GM18861 (cell line): ENCODE measurements around the gene BRMS1.
A peak's percentile ranks its signal among the peaks of the same experiment; 100 is the strongest.
"Not testable (repeated sequence)": the region's sequence is repeated elsewhere in the genome, so short reads cannot be mapped to it uniquely, and the experiment has no call there.

Source experiments
- ATAC-seq: cut with Tn5 transposase; IDR thresholded peaks from one replicate; pipeline ENCODE4 v1.9.1; 2021; ENCODE audit not compliant: unreplicated experiment

Gene BRMS1

GRCh38 chr11:66363805-66364535, 19.1 kb upstream of the BRMS1 start:
- no peak for ATAC-seq

GRCh38 chr11:66363187-66363601, 18.3 kb upstream of the BRMS1 start:
- ATAC-seq: no peak

GRCh38 chr11:66362481-66363147, 17.7 kb upstream of the BRMS1 start:
- ATAC-seq: no peak

- ATAC-seq: no peak
These were observed 16.6 kb upstream of the BRMS1 start for GRCh38 chr11:66361502-66361941.

- ATAC-seq: no peak
These were observed 15.6 kb upstream of the BRMS1 start for GRCh38 chr11:66360406-66361073.

GRCh38 chr11:66359662-66360087, 14.8 kb upstream of the BRMS1 start:
- no peak for ATAC-seq

- not testable (repeated sequence) for ATAC-seq
These were observed 5.8 kb upstream of the BRMS1 start for GRCh38 chr11:66350560-66351235.

GRCh38 chr11:66349084-66349386, 4.1 kb upstream of the BRMS1 start:
- ATAC-seq: no peak

- ATAC-seq: no peak
These were observed 2.7 kb upstream of the BRMS1 start, which contains the start of gene B4GAT1 for GRCh38 chr11:66347425-66348276. TSS of gene B4GAT1 (minus strand) at chr11:66347629. CDS start at chr11:66347545, 84 bp downstream.

- no peak for ATAC-seq
These were observed 1.8 kb upstream of the BRMS1 start for GRCh38 chr11:66346476-66347424.

GRCh38 chr11:66345316-66345649, 379 bp upstream of the BRMS1 start:
- peak; percentile 7 for ATAC-seq

GRCh38 chr11:66343176-66343575, 1.7 kb downstream of the BRMS1 start:
- ATAC-seq: no peak

- no peak for ATAC-seq
These were observed 3.3 kb downstream of the BRMS1 start for GRCh38 chr11:66341502-66342126.

GRCh38 chr11:66340596-66341501, 4.1 kb downstream of the BRMS1 start:
- ATAC-seq: no peak

- ATAC-seq: no peak
These were observed 5.0 kb downstream of the BRMS1 start for GRCh38 chr11:66339686-66340483.

- ATAC-seq: no peak
These were observed 5.7 kb downstream of the BRMS1 start for GRCh38 chr11:66339162-66339675.
